Loucy (cell line): ENCODE results near the gene ZNF688.

ENCODE experiments used
- H2AFZ ChIP-seq: fragments of 200-600 bp; sonication (generic); 2 replicates; pipeline ENCODE4 v1.6.0; 2016; ENCODE audit warnings: antibody characterized with exemption, mild to moderate bottlenecking, low read length, moderate library complexity
- H3F3A ChIP-seq: fragments of 200-600 bp; 2 replicates; pipeline ENCODE4 v1.6.0; 2016; ENCODE audit warnings: antibody characterized with exemption, low read depth, mild to moderate bottlenecking
- H3K27me3 ChIP-seq: fragments of 200-600 bp; sonication (generic); 2 replicates; pipeline ENCODE4 v1.6.1; 2014; ENCODE audit warnings: low read length, mild to moderate bottlenecking; ENCODE audit not compliant: insufficient read depth, poor library complexity, severe bottlenecking
- H3K36me3 ChIP-seq: fragments of 200-600 bp; sonication (generic); 2 replicates; pipeline ENCODE4 v1.6.1; 2016; ENCODE audit warnings: low read length; ENCODE audit not compliant: insufficient read depth
- H3K4me1 ChIP-seq: fragments of 200-600 bp; sonication (generic); 2 replicates; pipeline ENCODE4 v1.5.1; 2014; ENCODE audit warnings: low read length, mild to moderate bottlenecking; ENCODE audit not compliant: insufficient read depth, poor library complexity, severe bottlenecking
- H3K4me2 ChIP-seq: fragments of 200-600 bp; sonication (generic); 2 replicates; pipeline ENCODE4 v1.6.0; 2014; ENCODE audit warnings: antibody characterized with exemption, low read length, low read depth, mild to moderate bottlenecking; ENCODE audit not compliant: poor library complexity, severe bottlenecking
- H3K4me3 ChIP-seq: fragments of 200-600 bp; sonication (generic); 2 replicates; pipeline ENCODE4 v1.5.1; 2014; ENCODE audit warnings: low read length, mild to moderate bottlenecking, mixed read lengths; ENCODE audit not compliant: poor library complexity, severe bottlenecking
- H3K79me2 ChIP-seq: fragments of 200-600 bp; sonication (generic); 2 replicates; pipeline ENCODE4 v1.6.1; 2014; ENCODE audit warnings: low read length; ENCODE audit not compliant: insufficient read depth
- H3K9ac ChIP-seq: fragments of 200-600 bp; sonication (generic); 2 replicates; pipeline ENCODE4 v1.6.0; 2014; ENCODE audit warnings: mild to moderate bottlenecking, low read depth, low read length, moderate library complexity; ENCODE audit not compliant: poor library complexity, severe bottlenecking
- H3K9me2 ChIP-seq: fragments of 200-600 bp; sonication (generic); replicated peaks from 2 replicates; pipeline ENCODE4 v1.6.1; 2016; ENCODE audit warnings: low read depth, low read length, mixed read lengths
- H3K9me3 ChIP-seq: fragments of 200-600 bp; sonication (generic); 2 replicates; pipeline ENCODE4 v1.6.1; 2014; ENCODE audit warnings: mild to moderate bottlenecking, antibody characterized with exemption, low read length, low read depth; ENCODE audit not compliant: insufficient read depth
- H4K20me1 ChIP-seq: fragments of 200-600 bp; sonication (generic); 2 replicates; pipeline ENCODE4 v1.6.0; 2014; ENCODE audit warnings: antibody characterized with exemption, low read length, mild to moderate bottlenecking; ENCODE audit not compliant: insufficient read depth, poor library complexity, severe bottlenecking
- EZH2phosphoT487 ChIP-seq: fragments of 200-600 bp; IDR thresholded peaks from 2 replicates; pipeline ENCODE4 v1.6.1; 2018; ENCODE audit warnings: antibody characterized with exemption, mild to moderate bottlenecking, moderate library complexity, borderline replicate concordance
- TF ChIP-seq, protein P1 (sequence below): fragments of 200-600 bp; sonication (generic); conservative IDR thresholded peaks from 2 replicates; pipeline ENCODE4 v1.5.1; 2014; ENCODE audit warnings: mild to moderate bottlenecking, antibody characterized with exemption, low read length

ZNF688 gene

DNA sequence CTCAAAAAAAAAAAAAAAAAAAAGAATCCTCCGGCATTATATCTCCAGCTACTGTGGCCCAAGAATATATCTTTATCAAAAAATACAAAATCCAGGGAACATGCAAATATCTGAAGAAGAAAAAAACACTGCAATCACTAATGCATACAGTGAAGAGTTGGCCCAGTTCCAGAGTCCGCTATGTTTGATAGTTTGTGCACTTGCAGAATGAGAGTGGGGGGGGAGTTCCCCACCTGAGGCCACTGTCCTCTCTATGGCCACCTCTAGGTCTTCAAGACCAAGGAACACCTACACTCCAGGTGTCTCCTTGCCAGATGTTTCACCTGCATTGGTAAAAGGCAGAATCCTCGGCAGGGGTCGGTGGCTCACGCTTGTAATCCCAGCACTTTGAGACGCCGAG is 9.9 kb upstream of the ZNF688 start:
- no peak for TF ChIP-seq EZH2phosphoT487
- TF ChIP-seq, protein P1, sequence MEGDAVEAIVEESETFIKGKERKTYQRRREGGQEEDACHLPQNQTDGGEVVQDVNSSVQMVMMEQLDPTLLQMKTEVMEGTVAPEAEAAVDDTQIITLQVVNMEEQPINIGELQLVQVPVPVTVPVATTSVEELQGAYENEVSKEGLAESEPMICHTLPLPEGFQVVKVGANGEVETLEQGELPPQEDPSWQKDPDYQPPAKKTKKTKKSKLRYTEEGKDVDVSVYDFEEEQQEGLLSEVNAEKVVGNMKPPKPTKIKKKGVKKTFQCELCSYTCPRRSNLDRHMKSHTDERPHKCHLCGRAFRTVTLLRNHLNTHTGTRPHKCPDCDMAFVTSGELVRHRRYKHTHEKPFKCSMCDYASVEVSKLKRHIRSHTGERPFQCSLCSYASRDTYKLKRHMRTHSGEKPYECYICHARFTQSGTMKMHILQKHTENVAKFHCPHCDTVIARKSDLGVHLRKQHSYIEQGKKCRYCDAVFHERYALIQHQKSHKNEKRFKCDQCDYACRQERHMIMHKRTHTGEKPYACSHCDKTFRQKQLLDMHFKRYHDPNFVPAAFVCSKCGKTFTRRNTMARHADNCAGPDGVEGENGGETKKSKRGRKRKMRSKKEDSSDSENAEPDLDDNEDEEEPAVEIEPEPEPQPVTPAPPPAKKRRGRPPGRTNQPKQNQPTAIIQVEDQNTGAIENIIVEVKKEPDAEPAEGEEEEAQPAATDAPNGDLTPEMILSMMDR: no peak
- Histone ChIP-seq H3K9ac (no peak overlapping the region), H3K9me3 (no peaks in the 10 kb centered on the region), H3K9me2 (no peaks in the 10 kb centered on the region), H3K4me3 (no peak overlapping the region), H3K4me1 (peaks cover 21% of the 10 kb centered on the region), H4K20me1 (peaks cover 4% of the 10 kb centered on the region), H2AFZ (no peak overlapping the region), H3K4me2 (peak overlapping the region; percentile 42), H3K79me2 (peaks cover 53% of the 10 kb centered on the region), H3F3A (no peaks in the 10 kb centered on the region), H3K27me3 (peaks cover 3% of the 10 kb centered on the region), H3K36me3 (no peaks in the 10 kb centered on the region)

DNA sequence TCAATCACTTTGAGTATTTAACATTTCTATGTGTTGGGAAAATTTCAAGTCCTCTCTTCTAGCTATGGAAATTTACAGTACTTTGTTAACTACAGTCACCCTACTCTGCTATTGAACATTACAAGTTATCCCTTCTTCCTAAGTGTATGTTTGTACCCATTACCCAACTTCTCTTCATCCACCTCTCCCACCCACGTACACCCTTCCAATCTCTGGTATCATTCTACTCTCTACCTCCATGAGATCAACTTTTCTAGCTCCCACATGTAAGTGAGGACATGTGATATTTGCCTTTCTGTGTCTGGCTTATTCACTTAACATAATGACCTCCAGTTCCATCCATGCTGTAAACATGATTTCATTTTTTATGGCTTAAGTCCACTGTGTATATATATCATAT is 3.2 kb upstream of the ZNF688 start:
- peaks cover 21% of the 10 kb centered on the region for H3K79me2 ChIP-seq
- H3K4me1 ChIP-seq: peaks cover 23% of the 10 kb centered on the region
- no peaks in the 10 kb centered on the region for H3K9me2 ChIP-seq
- H3K27me3 ChIP-seq: no peaks in the 10 kb centered on the region
- no peaks in the 10 kb centered on the region for H3K9me3 ChIP-seq
- no peaks in the 10 kb centered on the region for H4K20me1 ChIP-seq
- H2AFZ ChIP-seq: no peak overlapping the region
- no peak for TF ChIP-seq EZH2phosphoT487
- TF ChIP-seq, protein P1: no peak
- H3F3A ChIP-seq: no peaks in the 10 kb centered on the region
- no peaks in the 10 kb centered on the region for H3K36me3 ChIP-seq
- no peak overlapping the region for H3K4me3 ChIP-seq
- peak overlapping the region; percentile 29 for H3K4me2 ChIP-seq
- no peak overlapping the region for H3K9ac ChIP-seq

DNA sequence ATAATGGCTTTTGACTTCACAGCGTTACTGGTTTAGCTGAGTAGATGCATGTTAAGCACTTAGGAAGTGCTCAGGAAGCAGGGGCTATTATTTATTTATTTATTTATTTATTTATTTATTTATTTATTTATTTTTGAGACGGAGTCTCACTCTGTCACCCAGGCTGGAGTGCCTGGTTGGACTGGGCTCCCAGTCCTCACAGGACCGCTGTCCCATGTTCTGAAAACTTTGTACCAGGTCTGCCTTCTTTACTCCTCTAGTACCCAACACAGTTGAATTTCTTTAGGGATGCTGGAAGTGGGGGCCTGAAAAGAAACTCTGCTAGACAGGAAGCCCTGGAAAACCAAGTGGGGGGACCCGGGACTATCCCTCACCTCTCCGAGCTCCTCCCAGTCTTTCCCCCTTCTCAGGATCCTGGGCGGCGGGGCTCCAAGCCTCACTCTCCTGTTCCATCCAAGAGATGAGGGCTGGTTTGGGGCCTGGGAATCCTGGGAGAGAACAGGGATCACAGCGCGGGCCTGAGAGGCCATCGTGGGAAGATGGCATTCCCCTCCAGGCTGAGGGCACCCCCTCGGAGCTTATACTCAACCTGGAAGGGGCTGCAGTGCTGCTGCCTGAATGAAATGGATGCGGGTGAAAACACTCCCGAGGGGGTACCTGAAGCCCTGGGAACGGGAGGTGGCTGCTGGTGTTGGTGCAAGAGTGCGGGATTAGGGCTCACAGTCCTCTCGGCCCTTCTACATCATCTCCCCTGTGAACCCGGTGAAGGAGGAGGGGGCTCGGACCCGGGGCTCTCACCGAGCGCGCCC is 674 bp downstream of the ZNF688 start:
- Histone ChIP-seq H3K27me3 (no peaks in the 10 kb centered on the region), H3K4me3 (peak overlapping the region; percentile 96), H3K9me2 (no peaks in the 10 kb centered on the region), H3K4me2 (peak overlapping the region; percentile 91), H2AFZ (peak overlapping the region; percentile 84; the same call in 1 of the 2 replicates), H3K9me3 (no peaks in the 10 kb centered on the region), H3K4me1 (peaks cover 29% of the 10 kb centered on the region), H3K36me3 (no peaks in the 10 kb centered on the region), H3K9ac (peak overlapping the region; percentile 93), H3F3A (no peaks in the 10 kb centered on the region), H4K20me1 (no peaks in the 10 kb centered on the region), H3K79me2 (peaks cover 22% of the 10 kb centered on the region)
- no peak for TF ChIP-seq EZH2phosphoT487
- TF ChIP-seq, protein P1: no peak
